Fibroblast of lung (primary cell): ENCODE data around the gene SAPCD2. TPM values are rescaled to one million over a fixed set of nuclear protein-coding genes. Genes with fewer than 3 reads are reported as not detected.

Source experiments
- DNase-seq, 2 donors: peaks; one replicate each; pipeline versions ENCODE4 v3.0.0 to v3.0.0-alpha.2; 2010; ENCODE audit warnings: low read depth in 2 of 2
- H2AFZ ChIP-seq: 2 replicates; pipeline ENCODE4 v1.5.1; 2012; ENCODE audit warnings: low read length, control low read depth, inconsistent platforms
- H3K27ac ChIP-seq: 2 replicates; pipeline ENCODE4 v1.5.1; 2011; ENCODE audit warnings: low read length, control low read depth; ENCODE audit not compliant: insufficient read depth
- H3K27me3 ChIP-seq: 2 replicates; pipeline ENCODE4 v1.5.1; 2011; ENCODE audit warnings: mild to moderate bottlenecking, low read length; ENCODE audit not compliant: control insufficient read depth, insufficient read depth
- H3K36me3 ChIP-seq: 2 replicates; pipeline ENCODE4 v1.5.1; 2011; ENCODE audit warnings: low read length; ENCODE audit not compliant: control insufficient read depth, insufficient read depth
- H3K4me1 ChIP-seq: 2 replicates; pipeline ENCODE4 v1.5.1; 2011; ENCODE audit warnings: low read length; ENCODE audit not compliant: control insufficient read depth, insufficient read depth; ENCODE audit errors: extremely low read depth
- H3K4me2 ChIP-seq: 2 replicates; pipeline ENCODE4 v1.5.1; 2011; ENCODE audit warnings: low read length, control low read depth; ENCODE audit not compliant: insufficient read depth; ENCODE audit errors: extremely low read depth
- H3K4me3 ChIP-seq, 4 experiments: fragments of 200-600 bp in 1 of 4; sonication (generic) in 1 of 4; replicated peaks in 1 of 4; 2 replicates each; pipeline ENCODE4 v1.5.1; 2011 to 2016; ENCODE audit warnings: low read length in 4 of 4, low read depth in 3 of 4, mild to moderate bottlenecking in 3 of 4, control low read depth in 2 of 4, inconsistent platforms in 1 of 4, mixed read lengths in 1 of 4; ENCODE audit not compliant: insufficient read depth in 1 of 4; ENCODE audit errors: control extremely low read depth in 1 of 4
- H3K79me2 ChIP-seq: 2 replicates; pipeline ENCODE4 v1.5.1; 2012; ENCODE audit warnings: mild to moderate bottlenecking, low read length, inconsistent platforms; ENCODE audit not compliant: control insufficient read depth, insufficient read depth
- H3K9ac ChIP-seq: 2 replicates; pipeline ENCODE4 v1.5.1; 2011; ENCODE audit warnings: mild to moderate bottlenecking, low read length, control low read depth; ENCODE audit not compliant: insufficient read depth
- H3K9me3 ChIP-seq: 2 replicates; pipeline ENCODE4 v1.5.1; 2012; ENCODE audit warnings: low read depth, low read length; ENCODE audit not compliant: control insufficient read depth, insufficient read depth
- H4K20me1 ChIP-seq: 2 replicates; pipeline ENCODE4 v1.5.1; 2011; ENCODE audit warnings: low read length; ENCODE audit not compliant: control insufficient read depth, insufficient read depth; ENCODE audit errors: extremely low read depth
- CTCF ChIP-seq, 2 donors: IDR thresholded peaks in 1 of 2; conservative IDR thresholded peaks in 1 of 2; 1 replicate in 1 of 2; 2 replicates in 1 of 2; pipeline ENCODE4 v1.5.1; 2011 to 2012; ENCODE audit warnings: low read length in 2 of 2, control low read depth in 1 of 2, inconsistent platforms in 1 of 2, low read depth in 1 of 2, mild to moderate bottlenecking in 1 of 2
- EZH2 ChIP-seq: IDR thresholded peaks from 2 replicates; pipeline ENCODE4 v1.5.1; 2012; ENCODE audit warnings: low read length, control low read depth, mild to moderate bottlenecking; ENCODE audit errors: missing control alignments
- polyA plus RNA-seq, 2 donors: library from polyadenylated mRNA; depleted of rRNA in 1 of 2; stranded (reverse) in 1 of 2; unstranded in 1 of 2; fragments of >200 nt; gene quantifications; 2 replicates each; pipeline ENCODE4 v1.2.1, GENCODE V29; 2011 to 2012; ENCODE audit warnings: missing spikeins in 1 of 2
- total RNA-seq: library from RNA; depleted of rRNA; stranded (reverse); fragments of >200 nt; gene quantifications from 2 replicates; pipeline ENCODE4 v1.2.1, GENCODE V29; 2014

SAPCD2 gene
- total and polyA plus RNA-seq, 2 donors (not counting 1 experiment from before 2014, with no cell fraction given), result 0.85 to 2.8 TPM

DNA sequence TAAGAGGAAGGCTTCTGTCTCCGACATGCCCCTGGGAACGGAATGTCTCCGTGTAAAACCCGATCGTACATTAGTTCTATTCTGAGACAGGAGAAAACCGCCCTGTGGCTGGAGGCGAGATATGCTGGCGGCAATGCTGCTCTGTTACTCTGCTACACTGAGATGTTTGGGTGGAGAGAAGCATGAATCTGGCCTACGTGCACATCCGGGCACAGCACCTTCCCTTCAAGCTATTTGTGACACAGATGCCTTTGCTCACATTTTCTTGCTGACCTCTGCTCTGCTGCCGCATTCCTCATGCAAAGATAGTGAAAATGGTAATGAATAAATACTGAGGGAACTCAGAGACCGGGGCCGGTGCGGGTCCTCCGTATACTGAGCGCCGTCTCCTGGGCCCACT, 46.4 kb upstream of the SAPCD2 start:
- no peak for DNase-seq
- Histone ChIP-seq H3K27ac (no peak overlapping the region), H4K20me1 (no peaks in the 10 kb centered on the region), H3K27me3 (no peaks in the 10 kb centered on the region), H3K9me3 (no peaks in the 10 kb centered on the region), H2AFZ (no peak overlapping the region), H3K4me1 (no peaks in the 10 kb centered on the region), H3K79me2 (no peaks in the 10 kb centered on the region), H3K36me3 (peaks cover 3% of the 10 kb centered on the region), H3K9ac (no peak overlapping the region), H3K4me3 (no peak overlapping the region), H3K4me2 (no peak overlapping the region)
- TF ChIP-seq EZH2, result no peak
- no peak for TF ChIP-seq CTCF (conservative IDR thresholded peaks at IDR 0.05 in 1 of 2, IDR thresholded peaks at IDR 0.05 in 1 of 2; ENCODE audit: low read depth in 1 of 2, low read length in 2 of 2)

DNA sequence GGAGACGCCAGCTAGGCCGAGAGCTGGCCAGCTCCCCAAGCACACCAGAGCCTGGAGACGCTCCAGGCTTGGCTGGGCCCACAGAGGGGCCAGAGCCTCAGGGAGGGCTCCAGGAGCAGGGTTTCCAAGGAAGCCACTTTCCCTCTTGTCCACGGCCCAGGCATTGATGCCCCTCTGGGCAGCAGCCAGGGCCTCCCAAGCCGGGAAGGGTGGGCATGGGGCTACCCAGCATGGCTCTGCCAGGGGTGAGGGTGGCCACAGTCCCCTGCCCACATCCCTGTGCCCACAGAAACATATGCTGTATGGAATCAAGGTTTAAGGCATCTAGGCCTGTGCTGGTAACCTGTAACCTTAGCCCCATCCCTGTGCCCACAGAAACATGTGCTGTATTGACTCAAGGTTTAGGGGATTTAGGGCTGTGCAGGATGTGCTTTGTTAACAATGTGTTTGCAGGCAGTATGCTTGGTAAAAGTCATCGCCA, 45.7 kb upstream of the SAPCD2 start:
- no peak overlapping the region for H2AFZ ChIP-seq
- TF ChIP-seq EZH2 (no peak), CTCF (conservative IDR thresholded peaks at IDR 0.05 in 1 of 2, IDR thresholded peaks at IDR 0.05 in 1 of 2; ENCODE audit: low read depth in 1 of 2, low read length in 2 of 2) (no peak)
- DNase-seq, result no peak

DNA sequence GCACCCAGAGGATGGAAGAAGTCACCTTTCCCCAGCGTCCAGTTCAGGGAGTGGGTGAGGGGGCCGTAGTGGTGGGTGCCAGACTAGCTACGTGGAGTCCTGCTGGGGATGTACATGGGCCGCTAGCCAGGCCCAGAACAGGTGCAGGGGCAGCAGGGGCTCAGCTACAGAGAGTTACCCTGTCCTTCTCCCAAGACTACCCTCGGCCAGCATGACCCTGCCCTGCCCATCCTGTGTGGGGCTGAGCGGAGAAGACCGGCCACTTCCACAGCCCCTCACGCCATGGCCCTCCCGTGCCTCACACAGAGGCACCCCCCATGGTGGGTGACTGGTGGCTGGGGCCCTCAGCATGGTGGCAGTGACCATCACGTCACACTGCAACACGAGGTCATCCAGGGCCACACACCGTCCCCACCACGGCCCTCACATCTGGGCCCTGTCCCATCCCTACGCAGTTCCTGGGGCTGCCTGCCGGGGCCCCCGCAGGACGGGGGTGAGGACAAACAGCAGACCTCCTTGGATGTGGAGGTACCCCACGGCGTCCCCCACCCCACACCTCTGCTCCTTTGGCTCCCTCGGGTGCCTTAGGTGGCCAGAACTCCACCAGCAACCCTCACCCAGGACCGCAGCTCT, 45.2 kb upstream of the SAPCD2 start:
- Histone ChIP-seq H3K79me2 (no peaks in the 10 kb centered on the region), H3K27ac (no peak overlapping the region), H3K9me3 (no peaks in the 10 kb centered on the region), H3K27me3 (no peaks in the 10 kb centered on the region), H3K4me3 (no peak overlapping the region), H3K9ac (no peak overlapping the region), H3K4me1 (no peaks in the 10 kb centered on the region), H4K20me1 (no peaks in the 10 kb centered on the region), H2AFZ (no peak overlapping the region), H3K36me3 (peaks cover 9% of the 10 kb centered on the region), H3K4me2 (no peak overlapping the region)
- no peak for DNase-seq
- TF ChIP-seq EZH2 (no peak), CTCF (conservative IDR thresholded peaks at IDR 0.05 in 1 of 2, IDR thresholded peaks at IDR 0.05 in 1 of 2; ENCODE audit: low read depth in 1 of 2, low read length in 2 of 2) (no peak)

More for the DNA sequence above, 45.7 kb upstream of the SAPCD2 start:
- Histone ChIP-seq H3K9me3 (no peaks in the 10 kb centered on the region), H3K9ac (no peak overlapping the region), H3K4me1 (no peaks in the 10 kb centered on the region), H4K20me1 (no peaks in the 10 kb centered on the region), H3K27me3 (no peaks in the 10 kb centered on the region), H3K36me3 (peaks cover 5% of the 10 kb centered on the region), H3K79me2 (no peaks in the 10 kb centered on the region), H3K27ac (no peak overlapping the region), H3K4me2 (no peak overlapping the region), H3K4me3 (no peak overlapping the region)
